ENCODE measurements around the gene CIAO2B. TPM values are rescaled to one million over a fixed set of nuclear protein-coding genes. Genes with fewer than 3 reads are reported as not detected.
"Not testable (repeated sequence)": the region's sequence is repeated elsewhere in the genome, so short reads cannot be mapped to it uniquely, and the experiment has no call there.

CIAO2B gene
- total and polyA plus RNA-seq, 5 donors from 2014 or later = 64.6 to 161 (median 143) TPM

DNA sequence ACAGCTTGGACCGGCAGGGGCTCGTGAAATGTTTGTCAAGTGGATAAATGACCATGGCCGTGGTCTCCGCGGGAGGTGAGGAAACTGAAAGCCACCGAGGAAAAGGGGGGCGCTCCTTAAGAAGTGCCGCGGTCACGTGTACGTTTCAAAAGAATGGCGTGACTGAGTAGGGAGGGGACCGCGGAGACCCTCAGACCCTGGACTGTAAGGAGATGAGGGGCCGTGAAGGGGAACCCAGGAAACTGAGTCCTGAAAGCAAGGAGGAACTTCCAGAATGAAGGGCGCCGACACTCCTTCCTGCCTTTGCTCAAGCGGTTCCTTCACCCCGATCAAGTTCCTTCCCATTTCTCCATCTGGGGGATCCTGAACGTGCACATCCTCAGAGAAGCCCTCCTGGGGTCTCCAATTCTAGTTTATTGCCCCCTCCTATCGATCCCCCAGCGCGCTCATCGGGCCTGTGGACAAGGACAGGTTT is 674 bp upstream of the CIAO2B start:
- Mint-ChIP-seq H3K4me1 (peaks cover 6 to 68% (median 41%) of the 10 kb centered on the region in 4 donors), H3K36me3 (peaks cover 12% of the 10 kb centered on the region), H3K27ac (peak overlapping the region; percentile 98 to 99 (median 99)), H3K4me3 (peak overlapping the region; percentile 96 to 99 (median 98))
- not testable (repeated sequence) for H3K9me3 Mint-ChIP-seq; ATAC-seq (ENCODE audit: low read depth in 2 of 2); DNase-seq; H3K27me3 ChIP-seq (ENCODE audit: control insufficient read depth, insufficient read depth, low read length); H3K27me3 Mint-ChIP-seq; H3K9me3 ChIP-seq (ENCODE audit: control insufficient read depth in 2 of 2, low read length in 2 of 2)
- peaks cover 28% of the 10 kb centered on the region for H3K36me3 ChIP-seq (ENCODE audit: control insufficient read depth, insufficient read depth, low read length)
- peaks cover 38% of the 10 kb centered on the region for H3K4me1 ChIP-seq (ENCODE audit: control insufficient read depth, insufficient read depth, low read length, poor library complexity, severe bottlenecking)
- H3K4me3 ChIP-seq (ENCODE audit: low read depth, low read length) = peak overlapping the region; percentile 68
- H3K27ac ChIP-seq (ENCODE audit: insufficient read depth, low read length, poor library complexity, severe bottlenecking) = peak overlapping the region; percentile 88

DNA sequence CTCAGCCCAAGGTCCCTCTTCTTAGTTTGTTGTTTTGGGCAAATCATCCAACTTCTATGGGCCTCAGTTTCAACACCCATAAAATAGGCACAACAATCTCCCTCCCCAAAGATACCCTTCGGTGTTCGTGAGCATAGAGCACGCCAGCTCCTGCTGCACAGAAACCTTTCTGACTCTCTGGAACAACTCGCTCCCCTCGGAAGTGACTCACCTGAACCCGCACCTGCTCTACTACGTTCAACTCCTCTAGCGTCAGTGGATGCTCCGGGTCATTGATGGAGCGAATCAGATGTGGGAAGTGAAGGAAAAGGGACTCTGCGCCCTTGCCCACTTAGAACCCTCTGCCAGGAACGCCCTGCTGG is 445 bp downstream of the CIAO2B start:
- Histone ChIP-seq H3K4me3 (ENCODE audit: low read depth, low read length) (peak overlapping the region; percentile 99), H3K36me3 (ENCODE audit: control insufficient read depth, insufficient read depth, low read length) (peaks cover 17% of the 10 kb centered on the region), H3K27me3 (ENCODE audit: control insufficient read depth, insufficient read depth, low read length) (no peaks in the 10 kb centered on the region), H3K9me3 (ENCODE audit: control insufficient read depth in 2 of 2, low read length in 2 of 2) (no peaks in the 10 kb centered on the region), H3K4me1 (ENCODE audit: control insufficient read depth, insufficient read depth, low read length, poor library complexity, severe bottlenecking) (peaks cover 38% of the 10 kb centered on the region), H3K27ac (ENCODE audit: insufficient read depth, low read length, poor library complexity, severe bottlenecking) (peak overlapping the region; percentile 88)
- peak overlapping the region; percentile 96 to 99 (median 98) for H3K4me3 Mint-ChIP-seq
- H3K9me3 Mint-ChIP-seq = no peaks in the 10 kb centered on the region
- peak; percentile 61 to 62 for ATAC-seq (ENCODE audit: low read depth in 2 of 2)
- DNase-seq = no peak
- H3K4me1 Mint-ChIP-seq = peaks cover 6 to 66% (median 41%) of the 10 kb centered on the region in 4 donors
- H3K27ac Mint-ChIP-seq = peak overlapping the region; percentile 98 to 99 (median 99)
- peaks cover 6% of the 10 kb centered on the region for H3K27me3 Mint-ChIP-seq
- H3K36me3 Mint-ChIP-seq = peaks cover 11% of the 10 kb centered on the region

DNA sequence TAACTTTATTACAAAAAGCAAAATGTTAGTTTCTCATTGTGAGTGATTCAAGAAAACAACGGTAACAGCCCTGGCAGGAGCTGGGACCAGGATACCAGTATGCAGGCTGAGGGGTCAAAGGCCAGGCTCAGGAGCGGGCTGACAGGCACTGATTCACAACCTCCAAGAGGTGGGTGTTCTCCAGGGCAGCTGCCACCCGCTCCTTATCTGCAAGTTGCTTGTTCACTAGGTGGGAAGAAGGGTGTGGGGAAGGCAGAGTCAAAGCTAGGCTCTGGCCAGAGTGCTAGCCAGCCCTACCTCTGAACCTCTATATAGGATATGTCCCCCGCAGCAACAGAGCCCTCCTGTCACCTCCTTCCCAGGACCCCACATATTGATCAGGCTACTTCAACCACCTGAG is 2.1 kb downstream of the CIAO2B start:
- peak overlapping the region in 2 of 3 donors; percentile 99 for H3K27ac Mint-ChIP-seq
- Histone ChIP-seq H3K36me3 (ENCODE audit: control insufficient read depth, insufficient read depth, low read length) (peaks cover 11% of the 10 kb centered on the region), H3K9me3 (ENCODE audit: control insufficient read depth in 2 of 2, low read length in 2 of 2) (no peaks in the 10 kb centered on the region), H3K4me3 (ENCODE audit: low read depth, low read length) (no peak overlapping the region), H3K27ac (ENCODE audit: insufficient read depth, low read length, poor library complexity, severe bottlenecking) (no peak overlapping the region), H3K27me3 (ENCODE audit: control insufficient read depth, insufficient read depth, low read length) (no peaks in the 10 kb centered on the region), H3K4me1 (ENCODE audit: control insufficient read depth, insufficient read depth, low read length, poor library complexity, severe bottlenecking) (peaks cover 38% of the 10 kb centered on the region)
- peak overlapping the region; percentile 96 to 99 (median 98) for H3K4me3 Mint-ChIP-seq
- DNase-seq = no peak
- H3K27me3 Mint-ChIP-seq = peaks cover 7% of the 10 kb centered on the region
- H3K9me3 Mint-ChIP-seq = peaks cover 0 to 1% (median 0%) of the 10 kb centered on the region in 7 donors
- H3K4me1 Mint-ChIP-seq = peaks cover 6 to 52% (median 34%) of the 10 kb centered on the region in 4 donors
- ATAC-seq (ENCODE audit: low read depth in 2 of 2) = no peak
- H3K36me3 Mint-ChIP-seq = peaks cover 11% of the 10 kb centered on the region

- no peak overlapping the region for H3K27ac ChIP-seq (ENCODE audit: insufficient read depth, low read length, poor library complexity, severe bottlenecking)
- Mint-ChIP-seq H3K36me3 (peaks cover 11% of the 10 kb centered on the region), H3K4me1 (peaks cover 6 to 48% (median 31%) of the 10 kb centered on the region in 4 donors), H3K27me3 (peaks cover 11% of the 10 kb centered on the region), H3K4me3 (peak overlapping the region; percentile 41 to 96 (median 72)), H3K9me3 (peaks cover 0 to 1% (median 0%) of the 10 kb centered on the region in 7 donors), H3K27ac (peak overlapping the region in 2 of 3 donors; percentile 99)
- H3K27me3 ChIP-seq (ENCODE audit: control insufficient read depth, insufficient read depth, low read length) = no peaks in the 10 kb centered on the region
- no peaks in the 10 kb centered on the region for H3K9me3 ChIP-seq (ENCODE audit: control insufficient read depth in 2 of 2, low read length in 2 of 2)
- ATAC-seq (ENCODE audit: low read depth in 2 of 2) (no peak), DNase-seq (no peak)
- H3K4me1 ChIP-seq (ENCODE audit: control insufficient read depth, insufficient read depth, low read length, poor library complexity, severe bottlenecking) = peaks cover 36% of the 10 kb centered on the region
- no peak overlapping the region for H3K4me3 ChIP-seq (ENCODE audit: low read depth, low read length)
- H3K36me3 ChIP-seq (ENCODE audit: control insufficient read depth, insufficient read depth, low read length) = peaks cover 11% of the 10 kb centered on the region
Observed at GRCh38 chr16:66931665-66932064, 2.5 kb downstream of the CIAO2B start.

GRCh38 chr16:66930189-66930588 is 4.0 kb downstream of the CIAO2B start:
- H3K9me3 Mint-ChIP-seq = peaks cover 0 to 1% (median 0%) of the 10 kb centered on the region in 7 donors
- H3K27ac Mint-ChIP-seq = no peak overlapping the region
- peaks cover 24% of the 10 kb centered on the region for H3K27me3 Mint-ChIP-seq
- Histone ChIP-seq H3K36me3 (ENCODE audit: control insufficient read depth, insufficient read depth, low read length) (peaks cover 11% of the 10 kb centered on the region), H3K9me3 (ENCODE audit: control insufficient read depth in 2 of 2, low read length in 2 of 2) (no peaks in the 10 kb centered on the region), H3K27ac (ENCODE audit: insufficient read depth, low read length, poor library complexity, severe bottlenecking) (no peak overlapping the region), H3K4me3 (ENCODE audit: low read depth, low read length) (no peak overlapping the region), H3K4me1 (ENCODE audit: control insufficient read depth, insufficient read depth, low read length, poor library complexity, severe bottlenecking) (peaks cover 28% of the 10 kb centered on the region), H3K27me3 (ENCODE audit: control insufficient read depth, insufficient read depth, low read length) (peaks cover 7% of the 10 kb centered on the region)
- DNase-seq (no peak), ATAC-seq (ENCODE audit: low read depth in 2 of 2) (no peak)
- peaks cover 11% of the 10 kb centered on the region for H3K36me3 Mint-ChIP-seq
- peak overlapping the region in 1 of 4 donors; percentile 63 for H3K4me3 Mint-ChIP-seq
- peaks cover 6 to 39% (median 27%) of the 10 kb centered on the region in 4 donors for H3K4me1 Mint-ChIP-seq

GRCh38 chr16:66928702-66929388 is 5.4 kb downstream of the CIAO2B start:
- ATAC-seq (ENCODE audit: low read depth in 2 of 2) (no peak), DNase-seq (peak in 1 of 3 donors; percentile 49)
- H3K36me3 Mint-ChIP-seq = peaks cover 11% of the 10 kb centered on the region
- H3K4me1 ChIP-seq (ENCODE audit: control insufficient read depth, insufficient read depth, low read length, poor library complexity, severe bottlenecking) = peaks cover 33% of the 10 kb centered on the region
- peak overlapping the region in 1 of 4 donors; percentile 69 for H3K4me3 Mint-ChIP-seq
- H3K4me3 ChIP-seq (ENCODE audit: low read depth, low read length) = no peak overlapping the region
- H3K9me3 ChIP-seq (ENCODE audit: control insufficient read depth in 2 of 2, low read length in 2 of 2) = no peaks in the 10 kb centered on the region
- no peak overlapping the region for H3K27ac ChIP-seq (ENCODE audit: insufficient read depth, low read length, poor library complexity, severe bottlenecking)
- H3K27ac Mint-ChIP-seq = no peak overlapping the region
- H3K27me3 ChIP-seq (ENCODE audit: control insufficient read depth, insufficient read depth, low read length) = peaks cover 11% of the 10 kb centered on the region
- H3K9me3 Mint-ChIP-seq = peaks cover 0 to 1% (median 0%) of the 10 kb centered on the region in 7 donors
- peaks cover 29% of the 10 kb centered on the region for H3K27me3 Mint-ChIP-seq
- H3K4me1 Mint-ChIP-seq = peaks cover 6 to 33% (median 22%) of the 10 kb centered on the region in 4 donors
- H3K36me3 ChIP-seq (ENCODE audit: control insufficient read depth, insufficient read depth, low read length) = peaks cover 11% of the 10 kb centered on the region

DNA sequence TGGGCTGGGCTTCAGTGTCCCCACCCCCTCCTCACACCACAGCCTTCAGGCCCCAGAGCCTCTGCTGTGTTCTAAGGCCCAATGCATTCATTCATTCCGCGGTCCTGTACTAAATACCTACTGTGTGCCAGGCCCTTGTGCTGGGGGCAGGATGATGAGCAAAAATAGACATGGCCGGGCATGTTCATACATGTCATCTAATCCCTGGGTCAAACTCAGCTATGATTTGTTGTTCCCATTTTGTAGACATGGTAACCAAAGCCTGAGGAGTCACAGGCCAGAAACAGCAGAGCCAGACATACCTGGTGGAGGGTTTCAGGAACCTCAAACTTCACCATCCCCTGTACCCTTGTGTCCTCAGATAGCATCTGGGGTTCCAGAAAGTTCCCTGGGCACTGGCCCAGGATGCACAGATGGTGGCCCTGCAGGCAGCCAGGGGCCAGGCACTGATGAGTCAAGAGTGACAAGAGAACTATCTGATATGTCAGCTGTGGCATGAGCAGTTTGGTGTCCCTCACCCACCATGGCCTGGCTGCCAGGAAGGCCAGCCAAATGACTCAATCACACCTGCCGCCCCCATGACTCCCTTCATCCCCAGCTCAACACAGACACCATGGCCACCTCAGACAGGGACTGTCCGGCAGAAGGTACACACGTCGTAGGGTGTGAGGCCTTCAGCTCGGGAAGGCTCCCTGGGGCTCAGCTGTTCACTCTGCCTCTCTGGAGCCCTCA is 6.1 kb downstream of the CIAO2B start:
- Mint-ChIP-seq H3K27ac (no peak overlapping the region), H3K4me3 (peak overlapping the region in 1 of 4 donors; percentile 32), H3K4me1 (peaks cover 0 to 25% (median 15%) of the 10 kb centered on the region in 4 donors), H3K9me3 (peaks cover 0 to 1% (median 0%) of the 10 kb centered on the region in 7 donors), H3K36me3 (peaks cover 11% of the 10 kb centered on the region), H3K27me3 (peaks cover 36% of the 10 kb centered on the region)
- no peak overlapping the region for H3K4me3 ChIP-seq (ENCODE audit: low read depth, low read length)
- peaks cover 26% of the 10 kb centered on the region for H3K4me1 ChIP-seq (ENCODE audit: control insufficient read depth, insufficient read depth, low read length, poor library complexity, severe bottlenecking)
- ATAC-seq (ENCODE audit: low read depth in 2 of 2) (no peak), DNase-seq (no peak)
- peaks cover 11% of the 10 kb centered on the region for H3K27me3 ChIP-seq (ENCODE audit: control insufficient read depth, insufficient read depth, low read length)
- no peak overlapping the region for H3K27ac ChIP-seq (ENCODE audit: insufficient read depth, low read length, poor library complexity, severe bottlenecking)
- peaks cover 11% of the 10 kb centered on the region for H3K36me3 ChIP-seq (ENCODE audit: control insufficient read depth, insufficient read depth, low read length)
- H3K9me3 ChIP-seq (ENCODE audit: control insufficient read depth in 2 of 2, low read length in 2 of 2) = no peaks in the 10 kb centered on the region
